HepG2 (cell line): ENCODE data around the gene NKD1. TPM values are rescaled to one million over a fixed set of nuclear protein-coding genes. Genes with fewer than 3 reads are reported as not detected.
A peak's percentile ranks its signal among the peaks of the same experiment; 100 is the strongest.

Experiments used
- AGO2 ChIP-seq: fragments of 200-400 bp; formaldehyde crosslinking; optimal IDR thresholded peaks from 2 replicates; pipeline ENCODE3; 2017; ENCODE audit warnings: mild to moderate bottlenecking, low read depth, low read length, moderate library complexity
- AKAP8 ChIP-seq: sonication (generic); formaldehyde crosslinking; IDR thresholded peaks from 2 replicates; pipeline ENCODE4 v1.5.1; 2020; ENCODE audit warnings: mild to moderate bottlenecking, missing genetic modification reagents
- ETV5 ChIP-seq: IDR thresholded peaks from 2 replicates; pipeline ENCODE4 v1.6.1; 2018; ENCODE audit warnings: missing biosample characterization, missing genetic modification reagents, inconsistent platforms, borderline replicate concordance
- MATR3 ChIP-seq: sonication (generic); formaldehyde crosslinking; IDR thresholded peaks from 2 replicates; pipeline ENCODE4 v1.4.0; 2020; ENCODE audit warnings: missing genetic modification reagents
- MBD4 ChIP-seq: IDR thresholded peaks from 2 replicates; pipeline ENCODE4 v1.6.1; 2012; ENCODE audit warnings: low read length, inconsistent platforms, borderline replicate concordance
- POLR2G ChIP-seq: fragments of 200-400 bp; formaldehyde crosslinking; IDR thresholded peaks from 2 replicates; pipeline ENCODE4 v1.6.1; 2018; ENCODE audit warnings: mild to moderate bottlenecking, low read depth, low read length, moderate library complexity
- RBM39 ChIP-seq: fragments of 200-400 bp; formaldehyde crosslinking; IDR thresholded peaks from one replicate; pipeline ENCODE4 v1.6.1; 2018; ENCODE audit warnings: antibody characterized with exemption, mild to moderate bottlenecking, low read depth, low read length; ENCODE audit not compliant: poor library complexity, severe bottlenecking
- SMARCE1 ChIP-seq: fragments of 450-650 bp; IDR thresholded peaks from 2 replicates; pipeline ENCODE4 v1.6.1; 2017; ENCODE audit warnings: borderline replicate concordance
- SNAI1 ChIP-seq: sonication (generic); formaldehyde crosslinking; IDR thresholded peaks from 2 replicates; pipeline ENCODE4 v1.5.0; 2020; ENCODE audit warnings: mild to moderate bottlenecking, missing genetic modification reagents, borderline replicate concordance
- SSRP1 ChIP-seq: IDR thresholded peaks from 2 replicates; pipeline ENCODE4 v1.6.1; 2016; ENCODE audit warnings: control low read depth
- U2AF2 ChIP-seq: fragments of 200-400 bp; formaldehyde crosslinking; IDR thresholded peaks from 2 replicates; pipeline ENCODE4 v1.6.1; 2017; ENCODE audit warnings: low read depth, mild to moderate bottlenecking, low read length
- ZNF205 ChIP-seq: IDR thresholded peaks from 2 replicates; pipeline ENCODE4 v1.6.1; 2018; ENCODE audit warnings: missing biosample characterization, missing genetic modification reagents
- ZNF30 ChIP-seq: sonication (generic); formaldehyde crosslinking; IDR thresholded peaks from 2 replicates; pipeline ENCODE4 v1.5.0; 2020; ENCODE audit warnings: mild to moderate bottlenecking, missing genetic modification reagents
- ZNF326 ChIP-seq: sonication (generic); formaldehyde crosslinking; IDR thresholded peaks from 2 replicates; pipeline ENCODE4 v1.4.0; 2020; ENCODE audit warnings: missing genetic modification reagents, borderline replicate concordance
- ZNF501 ChIP-seq: sonication (generic); formaldehyde crosslinking; IDR thresholded peaks from 2 replicates; pipeline ENCODE4 v1.5.1; 2020; ENCODE audit warnings: mild to moderate bottlenecking, moderate library complexity, missing genetic modification reagents
- ZNF660 ChIP-seq: sonication (generic); formaldehyde crosslinking; IDR thresholded peaks from 2 replicates; pipeline ENCODE4 v1.5.1; 2020; ENCODE audit warnings: mild to moderate bottlenecking, low read depth, missing genetic modification reagents, borderline replicate concordance
- ZSCAN31 ChIP-seq: sonication (generic); formaldehyde crosslinking; IDR thresholded peaks from 2 replicates; pipeline ENCODE4 v1.5.0; 2020; ENCODE audit warnings: low read depth, mild to moderate bottlenecking, missing genetic modification reagents
- polyA plus RNA-seq, 8 experiments: library from polyadenylated mRNA; depleted of rRNA in 3 of 8; stranded (reverse) in 7 of 8; unstranded in 1 of 8; fragments of >200 nt; fragmentation: Illumina TruSeq in 4 of 8; extraction: Trizol in 4 of 8; gene quantifications; 2 replicates each; pipeline versions ENCODE4 v1.2.1 to v1.2.3, GENCODE V29; 2011 to 2016; ENCODE audit warnings: low read depth in 4 of 8, missing spikeins in 1 of 8, mixed read lengths in 1 of 8; ENCODE audit not compliant: insufficient read depth in 1 of 8
- total RNA-seq, 5 experiments: library from RNA; depleted of rRNA; stranded (reverse); fragments of >200 nt; fragmentation: Illumina TruSeq; extraction: Trizol; gene quantifications; 2 replicates each; pipeline ENCODE4 v1.2.3, GENCODE V29; 2016; ENCODE audit warnings: low read depth in 1 of 5
- TF ChIP-seq, protein P1 (sequence below): sonication (generic); formaldehyde crosslinking; IDR thresholded peaks from 2 replicates; pipeline ENCODE4 v1.9.0; 2022; ENCODE audit warnings: missing genetic modification reagents, mild to moderate bottlenecking, borderline replicate concordance
- TF ChIP-seq, protein P2 (sequence below): sonication (generic); formaldehyde crosslinking; IDR thresholded peaks from 2 replicates; pipeline ENCODE4 v1.4.0; 2020; ENCODE audit warnings: missing genetic modification reagents
- TF ChIP-seq, protein P3 (sequence below): sonication (generic); formaldehyde crosslinking; IDR thresholded peaks from 2 replicates; pipeline ENCODE4 v1.5.1; 2020; ENCODE audit warnings: missing genetic modification reagents, mild to moderate bottlenecking, borderline replicate concordance
- TF ChIP-seq, protein P4 (sequence below): sonication (generic); formaldehyde crosslinking; IDR thresholded peaks from 2 replicates; pipeline ENCODE4 v1.4.0; 2020; ENCODE audit warnings: low read depth, missing genetic modification reagents

Gene NKD1
- total and polyA plus RNA-seq, 2 of the 13 experiments (the other 11 are each of a cell fraction or from before 2014, with no cell fraction given), result 70.4 to 121 TPM

DNA sequence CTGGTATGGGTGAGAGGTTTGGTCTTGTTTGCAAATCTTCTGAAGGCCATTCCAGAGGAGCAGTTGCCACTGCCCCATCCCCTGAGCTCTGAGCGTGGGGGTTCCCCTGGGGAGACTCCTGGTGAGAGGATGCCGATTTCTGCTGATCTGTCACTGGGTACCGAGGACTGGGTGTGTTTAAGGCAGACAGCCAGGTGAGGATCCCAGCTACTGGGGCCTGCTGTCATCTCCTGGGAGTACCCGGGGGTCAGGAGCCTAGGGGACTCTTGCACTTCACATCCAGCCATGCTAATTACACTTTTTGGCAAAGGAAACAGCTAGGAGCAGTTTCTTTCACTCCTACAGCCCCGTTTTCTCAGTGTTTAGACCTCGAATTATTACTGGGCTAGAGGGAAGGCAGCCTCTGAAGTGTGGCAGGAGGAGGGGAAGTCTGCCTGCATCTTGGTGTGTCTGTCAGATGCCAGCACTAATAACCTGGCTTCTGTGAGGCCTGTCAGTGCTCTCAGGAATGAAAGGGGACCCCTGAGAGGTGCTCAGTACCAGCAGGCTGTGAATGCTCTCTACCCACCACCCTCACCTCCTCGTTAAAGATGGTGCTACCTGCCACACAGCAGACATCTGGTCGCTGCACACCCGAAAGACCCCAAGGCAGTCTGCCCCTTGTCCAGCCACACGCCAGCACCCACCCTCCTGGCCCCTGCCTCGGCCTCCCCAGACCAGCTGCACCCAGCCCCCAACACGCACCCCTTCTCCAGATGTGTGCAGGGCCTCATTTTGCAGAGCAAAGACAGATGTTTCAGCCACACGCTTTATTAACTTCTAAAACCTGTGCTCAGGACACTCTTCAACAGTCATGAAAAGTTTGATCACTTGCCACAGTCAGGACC is 89.8 kb downstream of the NKD1 start (continued):
- TF ChIP-seq, protein P1, sequence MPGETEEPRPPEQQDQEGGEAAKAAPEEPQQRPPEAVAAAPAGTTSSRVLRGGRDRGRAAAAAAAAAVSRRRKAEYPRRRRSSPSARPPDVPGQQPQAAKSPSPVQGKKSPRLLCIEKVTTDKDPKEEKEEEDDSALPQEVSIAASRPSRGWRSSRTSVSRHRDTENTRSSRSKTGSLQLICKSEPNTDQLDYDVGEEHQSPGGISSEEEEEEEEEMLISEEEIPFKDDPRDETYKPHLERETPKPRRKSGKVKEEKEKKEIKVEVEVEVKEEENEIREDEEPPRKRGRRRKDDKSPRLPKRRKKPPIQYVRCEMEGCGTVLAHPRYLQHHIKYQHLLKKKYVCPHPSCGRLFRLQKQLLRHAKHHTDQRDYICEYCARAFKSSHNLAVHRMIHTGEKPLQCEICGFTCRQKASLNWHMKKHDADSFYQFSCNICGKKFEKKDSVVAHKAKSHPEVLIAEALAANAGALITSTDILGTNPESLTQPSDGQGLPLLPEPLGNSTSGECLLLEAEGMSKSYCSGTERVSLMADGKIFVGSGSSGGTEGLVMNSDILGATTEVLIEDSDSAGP, result peak; percentile 24; the same call in 1 of the 2 replicates
- TF ChIP-seq U2AF2, result no peak
- peak; percentile 70; the same call in 1 of the 2 replicates for TF ChIP-seq AKAP8 (CRISPR knock-in tag)
- TF ChIP-seq MATR3, result no peak
- TF ChIP-seq ZNF660 (CRISPR knock-in tag), result no peak
- TF ChIP-seq AGO2, result peak; percentile 99
- TF ChIP-seq SSRP1 (CRISPR knock-in tag), result no peak
- peak; percentile 27; the same call in 1 of the 2 replicates for TF ChIP-seq ZNF326 (CRISPR knock-in tag)
- TF ChIP-seq SNAI1 (CRISPR knock-in tag), result no peak
- TF ChIP-seq POLR2G, result peak; percentile 69
- TF ChIP-seq MBD4, result peak; percentile 79
- TF ChIP-seq SMARCE1, result no peak
- TF ChIP-seq ZSCAN31 (CRISPR knock-in tag), result no peak
- no peak for TF ChIP-seq ZNF30 (CRISPR knock-in tag)
- TF ChIP-seq, protein P2, sequence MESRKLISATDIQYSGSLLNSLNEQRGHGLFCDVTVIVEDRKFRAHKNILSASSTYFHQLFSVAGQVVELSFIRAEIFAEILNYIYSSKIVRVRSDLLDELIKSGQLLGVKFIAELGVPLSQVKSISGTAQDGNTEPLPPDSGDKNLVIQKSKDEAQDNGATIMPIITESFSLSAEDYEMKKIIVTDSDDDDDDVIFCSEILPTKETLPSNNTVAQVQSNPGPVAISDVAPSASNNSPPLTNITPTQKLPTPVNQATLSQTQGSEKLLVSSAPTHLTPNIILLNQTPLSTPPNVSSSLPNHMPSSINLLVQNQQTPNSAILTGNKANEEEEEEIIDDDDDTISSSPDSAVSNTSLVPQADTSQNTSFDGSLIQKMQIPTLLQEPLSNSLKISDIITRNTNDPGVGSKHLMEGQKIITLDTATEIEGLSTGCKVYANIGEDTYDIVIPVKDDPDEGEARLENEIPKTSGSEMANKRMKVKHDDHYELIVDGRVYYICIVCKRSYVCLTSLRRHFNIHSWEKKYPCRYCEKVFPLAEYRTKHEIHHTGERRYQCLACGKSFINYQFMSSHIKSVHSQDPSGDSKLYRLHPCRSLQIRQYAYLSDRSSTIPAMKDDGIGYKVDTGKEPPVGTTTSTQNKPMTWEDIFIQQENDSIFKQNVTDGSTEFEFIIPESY (CRISPR knock-in tag), result no peak
- no peak for TF ChIP-seq ZNF205
- peak; percentile 36 for TF ChIP-seq RBM39
- no peak for TF ChIP-seq ZNF501 (CRISPR knock-in tag)
- TF ChIP-seq, protein P3, sequence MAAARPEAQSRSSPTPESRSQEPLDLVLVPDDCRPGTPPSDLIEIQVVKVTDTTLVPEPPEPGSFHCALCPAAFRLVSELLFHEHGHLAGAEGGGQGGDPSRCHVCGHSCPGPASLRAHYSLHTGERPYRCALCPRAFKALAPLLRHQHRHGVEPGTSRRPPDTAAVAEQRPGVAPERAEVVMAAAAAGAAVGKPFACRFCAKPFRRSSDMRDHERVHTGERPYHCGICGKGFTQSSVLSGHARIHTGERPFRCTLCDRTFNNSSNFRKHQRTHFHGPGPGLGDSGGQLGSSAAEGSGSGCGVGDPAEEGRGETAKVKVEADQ (CRISPR knock-in tag), result no peak
- TF ChIP-seq ETV5 (CRISPR knock-in tag), result no peak
- TF ChIP-seq, protein P4, sequence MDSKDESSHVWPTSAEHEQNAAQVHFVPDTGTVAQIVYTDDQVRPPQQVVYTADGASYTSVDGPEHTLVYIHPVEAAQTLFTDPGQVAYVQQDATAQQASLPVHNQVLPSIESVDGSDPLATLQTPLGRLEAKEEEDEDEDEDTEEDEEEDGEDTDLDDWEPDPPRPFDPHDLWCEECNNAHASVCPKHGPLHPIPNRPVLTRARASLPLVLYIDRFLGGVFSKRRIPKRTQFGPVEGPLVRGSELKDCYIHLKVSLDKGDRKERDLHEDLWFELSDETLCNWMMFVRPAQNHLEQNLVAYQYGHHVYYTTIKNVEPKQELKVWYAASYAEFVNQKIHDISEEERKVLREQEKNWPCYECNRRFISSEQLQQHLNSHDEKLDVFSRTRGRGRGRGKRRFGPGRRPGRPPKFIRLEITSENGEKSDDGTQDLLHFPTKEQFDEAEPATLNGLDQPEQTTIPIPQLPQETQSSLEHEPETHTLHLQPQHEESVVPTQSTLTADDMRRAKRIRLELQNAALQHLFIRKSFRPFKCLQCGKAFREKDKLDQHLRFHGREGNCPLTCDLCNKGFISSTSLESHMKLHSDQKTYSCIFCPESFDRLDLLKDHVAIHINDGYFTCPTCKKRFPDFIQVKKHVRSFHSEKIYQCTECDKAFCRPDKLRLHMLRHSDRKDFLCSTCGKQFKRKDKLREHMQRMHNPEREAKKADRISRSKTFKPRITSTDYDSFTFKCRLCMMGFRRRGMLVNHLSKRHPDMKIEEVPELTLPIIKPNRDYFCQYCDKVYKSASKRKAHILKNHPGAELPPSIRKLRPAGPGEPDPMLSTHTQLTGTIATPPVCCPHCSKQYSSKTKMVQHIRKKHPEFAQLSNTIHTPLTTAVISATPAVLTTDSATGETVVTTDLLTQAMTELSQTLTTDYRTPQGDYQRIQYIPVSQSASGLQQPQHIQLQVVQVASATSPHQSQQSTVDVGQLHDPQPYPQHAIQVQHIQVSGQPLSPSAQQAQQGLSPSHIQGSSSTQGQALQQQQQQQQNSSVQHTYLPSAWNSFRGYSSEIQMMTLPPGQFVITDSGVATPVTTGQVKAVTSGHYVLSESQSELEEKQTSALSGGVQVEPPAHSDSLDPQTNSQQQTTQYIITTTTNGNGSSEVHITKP (CRISPR knock-in tag), result no peak
